22Rv1 (cell line): ENCODE measurements around the gene SUSD4.

ENCODE experiments used
- ZFX ChIP-seq: fragments of 450-650 bp; IDR thresholded peaks from 2 replicates; pipeline ENCODE4 v1.6.1; 2017; ENCODE audit warnings: antibody characterized with exemption, borderline replicate concordance
- TF ChIP-seq, protein P1 (sequence below): fragments of 450-650 bp; IDR thresholded peaks from 2 replicates; pipeline ENCODE4 v1.5.1; 2017; ENCODE audit warnings: mild to moderate bottlenecking

DNA sequence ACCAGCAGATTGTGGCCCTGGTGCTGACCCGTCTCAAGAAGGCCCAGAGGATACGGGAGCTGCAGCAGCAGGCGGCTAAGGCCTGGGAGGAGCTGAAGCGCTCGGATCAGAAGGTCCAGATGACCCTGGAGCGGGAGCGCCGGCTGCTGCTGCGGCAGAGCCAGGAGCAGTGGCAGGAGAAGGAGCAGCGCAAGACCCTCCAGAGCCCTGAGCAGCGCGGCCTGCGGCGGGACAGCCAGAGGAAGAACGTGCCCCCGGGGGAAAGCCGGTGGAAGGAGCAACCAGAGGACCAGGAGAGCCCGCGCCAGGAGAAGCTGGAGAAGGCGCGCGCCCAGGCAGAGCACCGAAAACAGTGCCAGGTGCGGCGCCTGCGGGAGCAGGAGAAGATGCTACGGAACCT, 30.3 kb upstream of the SUSD4 start:
- TF ChIP-seq, protein P1, sequence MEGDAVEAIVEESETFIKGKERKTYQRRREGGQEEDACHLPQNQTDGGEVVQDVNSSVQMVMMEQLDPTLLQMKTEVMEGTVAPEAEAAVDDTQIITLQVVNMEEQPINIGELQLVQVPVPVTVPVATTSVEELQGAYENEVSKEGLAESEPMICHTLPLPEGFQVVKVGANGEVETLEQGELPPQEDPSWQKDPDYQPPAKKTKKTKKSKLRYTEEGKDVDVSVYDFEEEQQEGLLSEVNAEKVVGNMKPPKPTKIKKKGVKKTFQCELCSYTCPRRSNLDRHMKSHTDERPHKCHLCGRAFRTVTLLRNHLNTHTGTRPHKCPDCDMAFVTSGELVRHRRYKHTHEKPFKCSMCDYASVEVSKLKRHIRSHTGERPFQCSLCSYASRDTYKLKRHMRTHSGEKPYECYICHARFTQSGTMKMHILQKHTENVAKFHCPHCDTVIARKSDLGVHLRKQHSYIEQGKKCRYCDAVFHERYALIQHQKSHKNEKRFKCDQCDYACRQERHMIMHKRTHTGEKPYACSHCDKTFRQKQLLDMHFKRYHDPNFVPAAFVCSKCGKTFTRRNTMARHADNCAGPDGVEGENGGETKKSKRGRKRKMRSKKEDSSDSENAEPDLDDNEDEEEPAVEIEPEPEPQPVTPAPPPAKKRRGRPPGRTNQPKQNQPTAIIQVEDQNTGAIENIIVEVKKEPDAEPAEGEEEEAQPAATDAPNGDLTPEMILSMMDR = no peak
- TF ChIP-seq ZFX = no peak
